Head of caudate nucleus (tissue), 42 donors: Measurements from ENCODE around the gene TMTC4.

ENCODE experiments used
- DNase-seq, 42 donors: peaks; one replicate each; pipeline versions ENCODE4 v3.0.0 to v3.0.0-alpha.2; 2020 to 2021; ENCODE audit warnings: mixed read lengths in 7 of 42
- intact Hi-C: fragments of 100-400 bp; cut with DNase I; formaldehyde crosslinking; loops from one replicate; pipeline ENCODE4 v1.15.0; 2022

TMTC4 gene

GRCh38 chr13:100671389-100672182 lies 3.0 kb downstream of the TMTC4 start:
- no peak for DNase-seq
- intact Hi-C loops = no loop called here

GRCh38 chr13:100668408-100668807 lies 6.2 kb downstream of the TMTC4 start:
- intact Hi-C loops = no loop called here
- no peak for DNase-seq

GRCh38 chr13:100667894-100668293 lies 6.7 kb downstream of the TMTC4 start:
- intact Hi-C loops = no loop called here
- no peak for DNase-seq

- DNase-seq = peak in 1 of 42 donors; percentile 46
- intact Hi-C loops = no loop called here
These were observed 8.5 kb downstream of the TMTC4 start for GRCh38 chr13:100666124-100666523.

GRCh38 chr13:100665403-100665802 lies 9.2 kb downstream of the TMTC4 start:
- intact Hi-C loops = no loop called here
- peak in 2 of 42 donors; percentile 15 to 41 for DNase-seq

- DNase-seq = peak in 1 of 42 donors; percentile 27
- intact Hi-C loops = no loop called here
These were observed 10.3 kb downstream of the TMTC4 start for GRCh38 chr13:100664171-100664900.

- intact Hi-C loops = no loop called here
- DNase-seq = peak in 1 of 42 donors; percentile 35
These were observed 12.0 kb downstream of the TMTC4 start for GRCh38 chr13:100662468-100663211.

- intact Hi-C loops = no loop called here
- peak in 1 of 42 donors; percentile 38 for DNase-seq
These were observed 13.8 kb downstream of the TMTC4 start for GRCh38 chr13:100660761-100661160.

GRCh38 chr13:100659578-100659977 lies 15.0 kb downstream of the TMTC4 start:
- DNase-seq = peak in 1 of 42 donors; percentile 51
- intact Hi-C loops = no loop called here

GRCh38 chr13:100658363-100658762 lies 16.2 kb downstream of the TMTC4 start:
- intact Hi-C loops = no loop called here
- no peak for DNase-seq

GRCh38 chr13:100657881-100658315 lies 16.7 kb downstream of the TMTC4 start:
- intact Hi-C loops = no loop called here

GRCh38 chr13:100652510-100652909 lies 22.1 kb downstream of the TMTC4 start:
- DNase-seq = peak in 2 of 42 donors; percentile 3 to 25
- intact Hi-C loops = no loop called here

More at GRCh38 chr13:100657881-100658315, 16.7 kb downstream of the TMTC4 start:
- DNase-seq = peak; percentile 6 to 89 (median 67)

GRCh38 chr13:100650326-100650725 lies 24.3 kb downstream of the TMTC4 start:
- intact Hi-C loops = no loop called here
- DNase-seq = peak; percentile 55 to 94 (median 86)

- DNase-seq = no peak
- intact Hi-C loops = no loop called here
These were observed 26.2 kb downstream of the TMTC4 start for GRCh38 chr13:100648354-100648753.

- intact Hi-C loops = no loop called here
- DNase-seq = peak in 5 of 42 donors; percentile 27 to 71 (median 38)
These were observed 27.7 kb downstream of the TMTC4 start for GRCh38 chr13:100646871-100647270.

- intact Hi-C loops = no loop called here
- DNase-seq = peak; percentile 56 to 92 (median 79)
These were observed 28.4 kb downstream of the TMTC4 start for GRCh38 chr13:100646030-100646673.

GRCh38 chr13:100645382-100645781 lies 29.2 kb downstream of the TMTC4 start:
- intact Hi-C loops = no loop called here
- no peak for DNase-seq

GRCh38 chr13:100644371-100644770 lies 30.2 kb downstream of the TMTC4 start:
- DNase-seq = no peak
- intact Hi-C loops = no loop called here

- DNase-seq = no peak
- intact Hi-C loops = no loop called here
These were observed 36.8 kb downstream of the TMTC4 start for GRCh38 chr13:100637796-100638195.
